Ovary (tissue), 3 donors: ENCODE data around the gene F13B.

Experiments used
- EP300 ChIP-seq: sonication (generic); formaldehyde crosslinking; IDR thresholded peaks from one replicate; pipeline ENCODE4 v1.6.1; 2017; ENCODE audit warnings: antibody characterized with exemption
- POLR2A ChIP-seq: fragments of 450-650 bp; IDR thresholded peaks from one replicate; pipeline ENCODE4 v1.6.1; 2017; ENCODE audit warnings: antibody characterized with exemption, mild to moderate bottlenecking, moderate library complexity
- TF ChIP-seq, protein P1 (sequence below), 3 donors: fragments of 450-650 bp in 2 of 3; fragments of 200-600 bp in 1 of 3; IDR thresholded peaks; one replicate each; pipeline versions ENCODE4 v1.5.1 to v1.8.0; 2016 to 2022; ENCODE audit warnings: antibody characterized with exemption in 3 of 3, mild to moderate bottlenecking in 1 of 3
- donor health status: DM: no; HTN: no; CAD: no.

DNA sequence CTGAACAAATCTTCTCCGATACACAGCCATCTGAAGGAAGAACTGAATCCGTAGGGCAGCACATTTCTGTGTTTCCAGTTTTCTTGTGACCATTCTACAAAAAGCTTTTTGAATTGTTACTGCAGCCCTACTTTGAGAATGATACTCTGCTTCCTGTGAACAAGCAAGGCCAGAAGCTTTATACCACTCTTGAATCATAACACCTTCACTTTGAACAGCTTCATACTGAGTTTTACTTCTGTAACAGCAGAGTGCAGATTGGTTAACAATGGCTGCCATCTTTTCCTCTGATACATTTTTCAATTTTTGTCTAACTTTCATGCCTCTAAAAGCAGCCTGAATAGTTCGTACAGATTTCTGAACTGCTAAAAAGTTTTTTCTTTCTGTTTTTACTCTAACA lies 33.6 kb upstream of the F13B start:
- TF ChIP-seq, protein P1, sequence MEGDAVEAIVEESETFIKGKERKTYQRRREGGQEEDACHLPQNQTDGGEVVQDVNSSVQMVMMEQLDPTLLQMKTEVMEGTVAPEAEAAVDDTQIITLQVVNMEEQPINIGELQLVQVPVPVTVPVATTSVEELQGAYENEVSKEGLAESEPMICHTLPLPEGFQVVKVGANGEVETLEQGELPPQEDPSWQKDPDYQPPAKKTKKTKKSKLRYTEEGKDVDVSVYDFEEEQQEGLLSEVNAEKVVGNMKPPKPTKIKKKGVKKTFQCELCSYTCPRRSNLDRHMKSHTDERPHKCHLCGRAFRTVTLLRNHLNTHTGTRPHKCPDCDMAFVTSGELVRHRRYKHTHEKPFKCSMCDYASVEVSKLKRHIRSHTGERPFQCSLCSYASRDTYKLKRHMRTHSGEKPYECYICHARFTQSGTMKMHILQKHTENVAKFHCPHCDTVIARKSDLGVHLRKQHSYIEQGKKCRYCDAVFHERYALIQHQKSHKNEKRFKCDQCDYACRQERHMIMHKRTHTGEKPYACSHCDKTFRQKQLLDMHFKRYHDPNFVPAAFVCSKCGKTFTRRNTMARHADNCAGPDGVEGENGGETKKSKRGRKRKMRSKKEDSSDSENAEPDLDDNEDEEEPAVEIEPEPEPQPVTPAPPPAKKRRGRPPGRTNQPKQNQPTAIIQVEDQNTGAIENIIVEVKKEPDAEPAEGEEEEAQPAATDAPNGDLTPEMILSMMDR (IDR thresholded peaks at IDR 0.05), result no peak
- no peak for TF ChIP-seq POLR2A
- no peak for TF ChIP-seq EP300
